Liver (tissue), 3 donors: Measurements from ENCODE around the gene SAAL1.

Source experiments
- HNF4G ChIP-seq: IDR thresholded peaks from 2 replicates; pipeline ENCODE4 v1.6.1; 2016; ENCODE audit warnings: antibody characterized with exemption
- SP1 ChIP-seq: IDR thresholded peaks from 2 replicates; pipeline ENCODE4 v1.6.1; 2018; ENCODE audit warnings: antibody characterized with exemption, mild to moderate bottlenecking
- YY1 ChIP-seq: IDR thresholded peaks from 2 replicates; pipeline ENCODE4 v1.6.1; 2016; ENCODE audit warnings: antibody characterized with exemption, mild to moderate bottlenecking
- TF ChIP-seq, protein P1 (sequence below): fragments of 150-350 bp; IDR thresholded peaks from 2 replicates; pipeline ENCODE4 v1.5.1; 2017; ENCODE audit warnings: improper control_type of control experiment, low read depth, low read length; ENCODE audit not compliant: missing input control
- TF ChIP-seq, protein P2 (sequence below): IDR thresholded peaks from 2 replicates; pipeline ENCODE4 v1.6.1; 2016; ENCODE audit warnings: antibody characterized with exemption
- TF ChIP-seq, protein P3 (sequence below): IDR thresholded peaks from 2 replicates; pipeline ENCODE4 v1.6.1; 2016; ENCODE audit warnings: antibody characterized with exemption, mild to moderate bottlenecking
- donor health status: healthy.
- donor health status: healthy.

DNA sequence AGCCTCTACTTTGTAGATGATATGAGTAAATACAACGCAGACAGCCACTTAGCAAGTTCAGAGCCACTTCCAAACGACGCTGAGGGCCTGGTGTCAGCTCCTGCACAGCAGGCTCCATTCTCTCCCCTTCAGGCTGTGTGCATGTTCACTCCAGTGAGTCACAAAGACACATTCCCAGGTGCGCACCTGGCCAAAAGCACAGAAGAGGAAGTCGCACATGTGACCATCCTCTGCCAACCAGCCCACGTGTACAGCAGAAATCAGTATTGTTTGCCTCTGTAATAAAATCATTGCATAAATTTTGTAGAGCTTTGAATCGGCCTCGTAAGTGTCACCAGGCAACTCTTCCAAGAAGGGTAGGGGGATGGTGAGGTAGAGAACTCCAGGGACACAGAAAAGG is 40.3 kb downstream of the SAAL1 start:
- TF ChIP-seq, protein P1, sequence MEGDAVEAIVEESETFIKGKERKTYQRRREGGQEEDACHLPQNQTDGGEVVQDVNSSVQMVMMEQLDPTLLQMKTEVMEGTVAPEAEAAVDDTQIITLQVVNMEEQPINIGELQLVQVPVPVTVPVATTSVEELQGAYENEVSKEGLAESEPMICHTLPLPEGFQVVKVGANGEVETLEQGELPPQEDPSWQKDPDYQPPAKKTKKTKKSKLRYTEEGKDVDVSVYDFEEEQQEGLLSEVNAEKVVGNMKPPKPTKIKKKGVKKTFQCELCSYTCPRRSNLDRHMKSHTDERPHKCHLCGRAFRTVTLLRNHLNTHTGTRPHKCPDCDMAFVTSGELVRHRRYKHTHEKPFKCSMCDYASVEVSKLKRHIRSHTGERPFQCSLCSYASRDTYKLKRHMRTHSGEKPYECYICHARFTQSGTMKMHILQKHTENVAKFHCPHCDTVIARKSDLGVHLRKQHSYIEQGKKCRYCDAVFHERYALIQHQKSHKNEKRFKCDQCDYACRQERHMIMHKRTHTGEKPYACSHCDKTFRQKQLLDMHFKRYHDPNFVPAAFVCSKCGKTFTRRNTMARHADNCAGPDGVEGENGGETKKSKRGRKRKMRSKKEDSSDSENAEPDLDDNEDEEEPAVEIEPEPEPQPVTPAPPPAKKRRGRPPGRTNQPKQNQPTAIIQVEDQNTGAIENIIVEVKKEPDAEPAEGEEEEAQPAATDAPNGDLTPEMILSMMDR, result no peak
- TF ChIP-seq HNF4G, result no peak
- no peak for TF ChIP-seq SP1
- TF ChIP-seq, protein P2, sequence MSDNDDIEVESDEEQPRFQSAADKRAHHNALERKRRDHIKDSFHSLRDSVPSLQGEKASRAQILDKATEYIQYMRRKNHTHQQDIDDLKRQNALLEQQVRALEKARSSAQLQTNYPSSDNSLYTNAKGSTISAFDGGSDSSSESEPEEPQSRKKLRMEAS, result no peak
- TF ChIP-seq, protein P3, sequence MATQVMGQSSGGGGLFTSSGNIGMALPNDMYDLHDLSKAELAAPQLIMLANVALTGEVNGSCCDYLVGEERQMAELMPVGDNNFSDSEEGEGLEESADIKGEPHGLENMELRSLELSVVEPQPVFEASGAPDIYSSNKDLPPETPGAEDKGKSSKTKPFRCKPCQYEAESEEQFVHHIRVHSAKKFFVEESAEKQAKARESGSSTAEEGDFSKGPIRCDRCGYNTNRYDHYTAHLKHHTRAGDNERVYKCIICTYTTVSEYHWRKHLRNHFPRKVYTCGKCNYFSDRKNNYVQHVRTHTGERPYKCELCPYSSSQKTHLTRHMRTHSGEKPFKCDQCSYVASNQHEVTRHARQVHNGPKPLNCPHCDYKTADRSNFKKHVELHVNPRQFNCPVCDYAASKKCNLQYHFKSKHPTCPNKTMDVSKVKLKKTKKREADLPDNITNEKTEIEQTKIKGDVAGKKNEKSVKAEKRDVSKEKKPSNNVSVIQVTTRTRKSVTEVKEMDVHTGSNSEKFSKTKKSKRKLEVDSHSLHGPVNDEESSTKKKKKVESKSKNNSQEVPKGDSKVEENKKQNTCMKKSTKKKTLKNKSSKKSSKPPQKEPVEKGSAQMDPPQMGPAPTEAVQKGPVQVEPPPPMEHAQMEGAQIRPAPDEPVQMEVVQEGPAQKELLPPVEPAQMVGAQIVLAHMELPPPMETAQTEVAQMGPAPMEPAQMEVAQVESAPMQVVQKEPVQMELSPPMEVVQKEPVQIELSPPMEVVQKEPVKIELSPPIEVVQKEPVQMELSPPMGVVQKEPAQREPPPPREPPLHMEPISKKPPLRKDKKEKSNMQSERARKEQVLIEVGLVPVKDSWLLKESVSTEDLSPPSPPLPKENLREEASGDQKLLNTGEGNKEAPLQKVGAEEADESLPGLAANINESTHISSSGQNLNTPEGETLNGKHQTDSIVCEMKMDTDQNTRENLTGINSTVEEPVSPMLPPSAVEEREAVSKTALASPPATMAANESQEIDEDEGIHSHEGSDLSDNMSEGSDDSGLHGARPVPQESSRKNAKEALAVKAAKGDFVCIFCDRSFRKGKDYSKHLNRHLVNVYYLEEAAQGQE, result no peak
- no peak for TF ChIP-seq YY1
